Fibroblast of mammary gland (primary cell): ENCODE measurements around the gene EFNA3.

Source experiments
- DNase-seq: peaks from one replicate; pipeline ENCODE4 v3.0.0-alpha.2; 2010; ENCODE audit warnings: low read depth
- H3K4me3 ChIP-seq: 2 replicates; pipeline ENCODE4 v1.5.1; 2011; ENCODE audit warnings: low read depth, mild to moderate bottlenecking, low read length, moderate library complexity; ENCODE audit not compliant: control insufficient read depth
- CTCF ChIP-seq: conservative IDR thresholded peaks from 2 replicates; pipeline ENCODE4 v1.5.1; 2011; ENCODE audit warnings: low read depth, low read length, inconsistent platforms; ENCODE audit not compliant: control insufficient read depth, insufficient read depth

EFNA3 gene

DNA sequence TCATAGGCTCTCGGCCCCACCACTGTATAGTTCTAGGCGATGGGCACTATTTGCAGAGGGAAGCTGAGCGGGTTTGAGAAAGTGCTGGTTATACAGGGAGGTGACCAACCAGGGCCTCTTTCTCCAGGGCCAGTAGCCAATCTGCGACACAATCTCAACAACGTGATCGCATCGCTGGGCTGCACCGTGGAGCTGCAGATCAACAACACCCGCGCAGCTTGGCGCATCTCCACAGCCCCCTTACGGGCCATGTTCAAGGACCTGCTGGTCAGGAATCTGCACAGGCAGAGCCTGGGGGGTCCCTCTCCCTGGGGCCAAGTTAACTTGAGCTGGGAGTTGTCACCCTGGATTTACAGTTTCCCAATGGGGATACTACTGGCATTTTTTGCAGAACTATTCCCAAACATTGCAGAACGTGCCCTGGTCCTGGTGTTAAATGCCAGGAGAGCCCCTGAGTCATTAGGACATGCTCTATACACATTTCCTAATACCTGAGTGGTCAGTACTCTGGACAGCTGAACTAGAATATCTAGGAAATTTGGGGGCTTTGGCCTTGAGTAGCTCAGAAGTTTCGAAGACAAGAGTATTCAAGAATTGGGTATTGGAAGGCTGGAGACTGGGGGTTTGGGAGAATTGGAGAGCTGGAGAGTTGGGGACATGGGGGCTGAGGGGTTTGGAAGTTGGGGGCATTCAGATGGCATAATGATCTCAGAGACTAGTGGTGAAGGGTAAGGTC is 38.1 kb upstream of the EFNA3 start:
- H3K4me3 ChIP-seq: no peak overlapping the region
- DNase-seq: no peak
- TF ChIP-seq CTCF: no peak

DNA sequence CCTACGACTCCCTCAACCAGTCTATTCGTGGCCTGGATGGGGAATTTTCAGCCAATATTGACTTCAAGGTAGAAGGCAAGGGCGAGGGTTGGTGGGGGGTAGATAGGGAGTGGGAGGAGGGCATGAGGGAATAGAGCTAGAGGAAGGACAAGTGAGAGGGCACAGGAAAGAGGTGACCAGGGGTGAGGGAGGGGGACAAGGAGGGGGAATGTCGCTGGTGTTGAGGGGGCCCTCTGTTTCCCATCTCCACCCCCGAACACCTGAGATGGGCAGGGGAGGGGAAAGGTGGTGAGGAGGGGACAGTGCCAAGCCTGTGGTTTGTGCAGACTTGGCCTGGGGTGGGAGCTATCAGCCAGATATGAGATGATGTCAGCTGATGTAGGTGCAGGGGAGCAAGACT is 35.8 kb upstream of the EFNA3 start:
- no peak for TF ChIP-seq CTCF
- no peak overlapping the region for H3K4me3 ChIP-seq
- no peak for DNase-seq

- no peak for DNase-seq
- no peak for TF ChIP-seq CTCF
- H3K4me3 ChIP-seq: no peak overlapping the region
These were observed 35.3 kb upstream of the EFNA3 start for GRCh38 chr1:155043301-155043702.

DNA sequence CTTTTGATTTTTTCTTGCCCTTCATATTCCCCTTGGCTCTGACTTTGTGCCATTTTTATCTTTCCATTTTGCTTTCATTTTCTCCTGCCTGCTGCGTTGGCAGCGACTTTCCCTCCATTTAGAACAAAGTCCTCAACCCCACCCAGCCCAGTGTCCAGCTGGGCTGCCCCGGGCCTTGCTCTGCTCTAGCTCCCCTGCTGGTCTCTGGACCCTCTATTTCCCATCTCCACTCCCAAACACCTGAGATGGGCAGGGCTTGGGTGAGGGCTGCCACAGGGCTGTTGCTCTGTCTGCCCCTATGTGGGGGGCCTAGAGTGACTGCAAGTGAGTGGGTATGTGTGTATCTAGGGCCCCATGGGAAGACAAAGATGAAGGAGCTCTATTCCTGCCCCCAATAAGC is 34.8 kb upstream of the EFNA3 start:
- no peak for TF ChIP-seq CTCF
- DNase-seq: no peak
- no peak overlapping the region for H3K4me3 ChIP-seq

GRCh38 chr1:155044365-155044764 is 34.3 kb upstream of the EFNA3 start:
- DNase-seq: no peak
- no peak overlapping the region for H3K4me3 ChIP-seq
- TF ChIP-seq CTCF: no peak

DNA sequence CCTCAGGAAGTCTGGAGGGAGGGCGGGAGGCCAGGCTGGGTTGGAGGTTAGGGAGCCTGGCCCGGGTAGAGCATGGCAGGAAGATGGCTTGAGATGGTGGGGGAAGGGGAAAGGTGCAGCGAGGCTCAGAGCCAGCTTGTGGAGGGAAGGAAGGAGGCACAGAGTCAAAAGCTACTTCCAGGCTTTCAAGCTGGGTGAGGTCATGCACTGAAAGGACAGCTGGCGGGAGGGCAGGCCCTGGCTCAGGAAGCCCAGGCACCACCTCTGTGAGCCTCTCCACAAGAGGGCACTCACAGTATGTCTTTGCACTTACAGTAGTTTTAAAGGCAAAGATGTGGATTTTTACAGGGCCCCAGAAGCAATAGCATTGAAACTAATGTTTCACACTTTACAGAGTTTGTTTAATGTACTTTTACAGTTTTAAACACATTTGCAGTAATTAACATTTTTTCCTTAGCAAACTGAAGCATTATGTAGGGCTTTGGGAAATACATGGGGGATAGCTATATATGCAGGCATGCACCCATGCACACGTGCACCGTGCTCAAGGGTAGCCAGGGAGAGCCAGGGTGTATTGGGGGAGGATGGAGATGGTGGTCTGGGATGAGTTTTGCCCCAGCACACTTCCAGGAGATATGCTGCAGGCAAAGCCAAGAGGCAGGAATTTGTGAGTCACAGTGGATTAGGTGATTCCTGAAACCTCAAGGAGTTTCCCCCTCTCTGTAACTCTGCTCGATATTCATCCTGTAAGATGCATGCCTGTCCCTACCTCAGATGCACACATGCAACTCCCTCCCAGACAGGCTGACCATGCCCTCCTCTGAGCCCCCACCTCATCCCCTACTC is 33.6 kb upstream of the EFNA3 start:
- DNase-seq: peak; percentile 85
- peak; percentile 81 for TF ChIP-seq CTCF
- no peak overlapping the region for H3K4me3 ChIP-seq
